Endodermal cell (in vitro differentiated cells): ENCODE measurements around the gene AAK1. TPM values are rescaled to one million over a fixed set of nuclear protein-coding genes. Genes with fewer than 3 reads are reported as not detected.

Source experiments
- DNase-seq: peaks from one replicate; pipeline ENCODE4 v3.0.0-alpha.2; 2017
- H3K27ac ChIP-seq: 2 replicates; pipeline ENCODE4 v1.5.1; 2013; ENCODE audit warnings: mild to moderate bottlenecking, low read depth, low read length, moderate library complexity
- H3K27me3 ChIP-seq: 2 replicates; pipeline ENCODE4 v1.6.1; 2013; ENCODE audit warnings: mild to moderate bottlenecking, low read length, moderate library complexity; ENCODE audit not compliant: insufficient read depth, control insufficient read depth, poor library complexity, severe bottlenecking
- H3K36me3 ChIP-seq: 2 replicates; pipeline ENCODE4 v1.7.0; 2013; ENCODE audit warnings: mild to moderate bottlenecking, low read length, moderate library complexity; ENCODE audit not compliant: control insufficient read depth, insufficient read depth
- H3K4me1 ChIP-seq: one replicate; pipeline ENCODE4 v1.7.0; 2013; ENCODE audit warnings: low read length; ENCODE audit not compliant: control insufficient read depth, insufficient read depth
- H3K4me3 ChIP-seq: 2 replicates; pipeline ENCODE4 v1.5.1; 2013; ENCODE audit warnings: mild to moderate bottlenecking, low read length, moderate library complexity
- H3K9ac ChIP-seq: 2 replicates; pipeline ENCODE4 v1.6.1; 2013; ENCODE audit warnings: mild to moderate bottlenecking, low read length, moderate library complexity; ENCODE audit not compliant: poor library complexity, severe bottlenecking; ENCODE audit errors: extremely low read depth
- H3K9me3 ChIP-seq: 2 replicates; pipeline ENCODE4 v1.6.1; 2013; ENCODE audit warnings: mild to moderate bottlenecking, low read length, moderate library complexity; ENCODE audit not compliant: control insufficient read depth
- H3K27ac Mint-ChIP-seq: 2 replicates; pipeline ENCODE4 v1.8.0; 2020; ENCODE audit warnings: mixed read lengths
- H3K27me3 Mint-ChIP-seq: 2 replicates; pipeline ENCODE4 v1.8.0; 2021; ENCODE audit warnings: mild to moderate bottlenecking, mixed read lengths; ENCODE audit not compliant: insufficient read depth
- H3K36me3 Mint-ChIP-seq: 2 replicates; pipeline ENCODE4 v1.8.0; 2020; ENCODE audit warnings: low read depth, mixed read lengths
- H3K4me1 Mint-ChIP-seq: 2 replicates; pipeline ENCODE4 v1.8.0; 2020; ENCODE audit warnings: mixed read lengths
- H3K4me3 Mint-ChIP-seq: 2 replicates; pipeline ENCODE4 v1.8.0; 2020; ENCODE audit warnings: mild to moderate bottlenecking, moderate library complexity, mixed read lengths
- H3K9me3 Mint-ChIP-seq: 2 replicates; pipeline ENCODE4 v1.8.0; 2020; ENCODE audit warnings: mild to moderate bottlenecking, mixed read lengths
- whole genome bisulfite sequencing, 2 experiments: methylation state at CpG; one replicate each; pipeline versions ENCODE4 v1.1.5 to v1.1.7; 2013; ENCODE audit warnings: missing lambda C conversion rate in 2 of 2, mixed read lengths in 1 of 2; ENCODE audit not compliant: insufficient coverage in 1 of 2, insufficient read length in 1 of 2; 5-methylcytosine and 5-hydroxymethylcytosine counted together
- total RNA-seq, 2 donors: library from RNA; stranded (reverse); fragmentation: NEBNext Ultra II Directional in 1 of 2; extraction: Animal tissue kit (Norgen Biotek cat#: 25700) in 1 of 2; gene quantifications; 2 replicates in 1 of 2; 3 replicates in 1 of 2; pipeline ENCODE4 v1.2.1, GENCODE V29; 2021
- TF ChIP-seq, protein P1 (sequence below): fragments of 200-600 bp; sonication (generic); conservative IDR thresholded peaks from 2 replicates; pipeline ENCODE4 v1.5.0; 2021; ENCODE audit warnings: antibody characterized with exemption, mild to moderate bottlenecking

The AAK1 gene
- total RNA-seq, 2 donors from 2014 or later = 29.2 to 34.7 TPM

DNA sequence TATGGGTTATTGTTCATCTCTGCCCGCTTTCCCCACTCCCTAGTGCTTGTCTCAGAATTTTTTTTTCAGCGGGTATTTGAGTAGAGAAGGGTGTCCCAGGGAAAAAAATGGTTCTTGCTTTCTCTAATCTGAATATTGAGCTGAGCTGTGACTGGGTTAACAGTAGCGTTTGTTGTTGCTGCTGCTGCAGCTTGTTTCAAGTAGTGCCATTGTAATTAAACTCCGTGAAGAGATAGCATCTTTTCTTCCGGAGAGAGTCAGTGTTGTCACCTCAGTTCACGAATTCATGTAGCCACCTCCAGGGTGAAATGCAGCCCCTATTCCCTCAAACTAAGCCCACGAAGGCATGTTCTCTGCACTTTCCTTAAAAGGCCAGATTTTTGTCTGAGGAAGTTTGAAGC lies 1.5 kb upstream of the AAK1 start:
- 19 to 23% methylated on average over 3 to 7 of the region's 7 CpGs for WGBS, 2 experiments
- no peak overlapping the region for H3K27ac Mint-ChIP-seq
- H3K27ac ChIP-seq = no peak overlapping the region

DNA sequence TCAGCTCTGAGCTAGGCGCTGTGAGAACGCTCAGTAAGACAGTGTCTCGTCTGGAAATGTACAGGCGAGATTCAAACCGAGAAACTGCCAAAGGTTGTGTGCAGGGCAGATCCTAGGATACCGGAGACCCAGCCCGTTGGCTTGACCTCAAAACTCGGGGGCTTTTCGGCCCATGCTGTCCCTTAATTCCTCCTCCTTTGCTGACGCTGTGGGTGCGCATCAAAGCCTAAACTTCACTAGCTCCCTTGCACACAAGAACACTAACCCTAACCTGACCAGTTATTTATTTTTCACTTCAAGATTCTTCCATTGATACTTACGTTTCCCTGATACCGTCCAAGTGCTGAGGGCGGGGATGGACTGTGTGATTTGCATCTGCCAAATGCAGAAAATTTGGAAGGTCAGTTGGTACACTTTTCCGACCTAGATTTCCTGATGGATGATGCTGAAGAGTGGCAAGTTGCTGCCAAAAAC lies 1.0 kb upstream of the AAK1 start:
- Histone ChIP-seq H3K36me3 (no peaks in the 10 kb centered on the region), H3K4me3 (peak overlapping the region; percentile 91), H3K4me1 (peaks cover 3% of the 10 kb centered on the region), H3K27me3 (no peaks in the 10 kb centered on the region), H3K27ac (no peak overlapping the region), H3K9ac (peak overlapping the region; percentile 73), H3K9me3 (no peaks in the 10 kb centered on the region)
- no peaks in the 10 kb centered on the region for H3K27me3 Mint-ChIP-seq
- no peaks in the 10 kb centered on the region for H3K36me3 Mint-ChIP-seq
- 25 to 30% methylated on average over 7 to 15 of the region's 15 CpGs for WGBS, 2 experiments
- H3K9me3 Mint-ChIP-seq = no peaks in the 10 kb centered on the region
- H3K4me1 Mint-ChIP-seq = peaks cover 37% of the 10 kb centered on the region
- DNase-seq = no peak
- peak overlapping the region; percentile 96 for H3K27ac Mint-ChIP-seq
- TF ChIP-seq, protein P1, sequence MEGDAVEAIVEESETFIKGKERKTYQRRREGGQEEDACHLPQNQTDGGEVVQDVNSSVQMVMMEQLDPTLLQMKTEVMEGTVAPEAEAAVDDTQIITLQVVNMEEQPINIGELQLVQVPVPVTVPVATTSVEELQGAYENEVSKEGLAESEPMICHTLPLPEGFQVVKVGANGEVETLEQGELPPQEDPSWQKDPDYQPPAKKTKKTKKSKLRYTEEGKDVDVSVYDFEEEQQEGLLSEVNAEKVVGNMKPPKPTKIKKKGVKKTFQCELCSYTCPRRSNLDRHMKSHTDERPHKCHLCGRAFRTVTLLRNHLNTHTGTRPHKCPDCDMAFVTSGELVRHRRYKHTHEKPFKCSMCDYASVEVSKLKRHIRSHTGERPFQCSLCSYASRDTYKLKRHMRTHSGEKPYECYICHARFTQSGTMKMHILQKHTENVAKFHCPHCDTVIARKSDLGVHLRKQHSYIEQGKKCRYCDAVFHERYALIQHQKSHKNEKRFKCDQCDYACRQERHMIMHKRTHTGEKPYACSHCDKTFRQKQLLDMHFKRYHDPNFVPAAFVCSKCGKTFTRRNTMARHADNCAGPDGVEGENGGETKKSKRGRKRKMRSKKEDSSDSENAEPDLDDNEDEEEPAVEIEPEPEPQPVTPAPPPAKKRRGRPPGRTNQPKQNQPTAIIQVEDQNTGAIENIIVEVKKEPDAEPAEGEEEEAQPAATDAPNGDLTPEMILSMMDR = no peak
- peak overlapping the region; percentile 91 for H3K4me3 Mint-ChIP-seq

More for the DNA sequence above, 1.5 kb upstream of the AAK1 start:
- no peaks in the 10 kb centered on the region for H3K36me3 Mint-ChIP-seq
- peak; percentile 53 for DNase-seq
- peaks cover 3% of the 10 kb centered on the region for H3K4me1 ChIP-seq
- peak overlapping the region; percentile 91 for H3K4me3 ChIP-seq
- TF ChIP-seq, protein P1 = no peak
- H3K4me1 Mint-ChIP-seq = peaks cover 34% of the 10 kb centered on the region
- H3K36me3 ChIP-seq = no peaks in the 10 kb centered on the region
- no peaks in the 10 kb centered on the region for H3K9me3 Mint-ChIP-seq
- no peaks in the 10 kb centered on the region for H3K27me3 Mint-ChIP-seq
- peak overlapping the region; percentile 91 for H3K4me3 Mint-ChIP-seq
- no peaks in the 10 kb centered on the region for H3K27me3 ChIP-seq
- H3K9me3 ChIP-seq = no peaks in the 10 kb centered on the region
- H3K9ac ChIP-seq = no peak overlapping the region

DNA sequence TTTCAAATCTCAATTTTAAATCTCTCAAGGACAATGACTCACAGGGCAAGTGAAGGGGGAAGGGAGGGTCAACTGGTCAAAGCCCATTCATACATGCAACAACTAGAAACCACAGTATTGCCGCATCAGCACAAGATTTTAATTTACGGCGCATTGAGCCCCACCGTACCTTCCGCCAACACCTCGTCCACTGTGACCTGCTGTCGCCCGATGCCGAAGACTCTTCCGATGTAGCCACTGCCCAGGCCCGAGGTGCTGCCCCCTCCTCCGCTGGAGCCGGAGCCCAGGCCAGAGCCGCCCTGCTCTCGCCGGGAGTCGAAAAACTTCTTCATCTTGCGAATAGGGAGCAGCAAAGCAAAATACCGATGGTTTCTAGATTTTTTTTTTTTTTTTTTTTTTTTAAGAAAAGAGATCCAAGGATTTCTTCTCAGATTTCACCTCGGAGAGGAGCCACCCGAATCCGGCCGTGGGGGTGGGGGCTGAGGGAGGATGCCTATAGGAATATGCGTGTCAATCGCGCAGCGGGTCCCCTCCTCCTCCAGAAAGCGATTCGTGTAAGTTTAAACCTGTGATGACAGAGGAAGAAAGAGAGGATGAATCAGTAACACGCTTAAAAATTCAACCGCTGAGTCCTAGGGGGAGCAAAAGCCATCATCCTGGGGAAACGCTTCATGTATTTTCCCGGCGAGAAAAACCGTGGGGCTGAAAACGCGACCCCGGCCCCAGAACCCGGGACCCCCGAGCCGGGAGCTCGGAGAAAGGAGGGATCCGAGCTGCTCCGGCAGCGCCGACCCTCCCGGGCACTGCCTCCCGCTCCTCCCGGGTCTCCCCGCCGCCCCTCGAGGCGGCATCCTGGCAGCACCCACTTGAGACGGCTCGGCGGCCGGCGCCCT lies 584 bp downstream of the AAK1 start:
- H3K4me1 ChIP-seq = peaks cover 3% of the 10 kb centered on the region
- peak overlapping the region; percentile 93 for H3K27ac Mint-ChIP-seq
- H3K27ac ChIP-seq = peak overlapping the region; percentile 72
- peak overlapping the region; percentile 91 for H3K4me3 Mint-ChIP-seq
- H3K27me3 ChIP-seq = no peaks in the 10 kb centered on the region
- H3K9me3 ChIP-seq = no peaks in the 10 kb centered on the region
- peak overlapping the region; percentile 91 for H3K4me3 ChIP-seq
- H3K36me3 ChIP-seq = no peaks in the 10 kb centered on the region
- peaks cover 46% of the 10 kb centered on the region for H3K4me1 Mint-ChIP-seq
- no peaks in the 10 kb centered on the region for H3K36me3 Mint-ChIP-seq
- DNase-seq = peak; percentile 79
- no peaks in the 10 kb centered on the region for H3K9me3 Mint-ChIP-seq
- TF ChIP-seq, protein P1 = no peak
- peak overlapping the region; percentile 73 for H3K9ac ChIP-seq
- no peaks in the 10 kb centered on the region for H3K27me3 Mint-ChIP-seq
- WGBS, 2 experiments = 0 to 1% methylated on average over 22 to 58 of the region's 58 CpGs
